ENCODE measurements around the gene NALF2. TPM values are rescaled to one million over a fixed set of nuclear protein-coding genes. Genes with fewer than 3 reads are reported as not detected.

The NALF2 gene
- total RNA-seq, 1 experiment from 2014 or later = 9.7 TPM

GRCh38 chrX:69546417-69546816 is 42.3 kb downstream of the NALF2 start:
- Histone ChIP-seq H3K79me2 (ENCODE audit: insufficient read depth, low read length) (no peaks in the 10 kb centered on the region), H3K4ac (ENCODE audit: low read depth, low read length) (no peak overlapping the region), H3K27me3 (ENCODE audit: insufficient read depth, low read length) (no peaks in the 10 kb centered on the region), H3K79me1 (ENCODE audit: insufficient read depth, low read depth, low read length, poor library complexity, severe bottlenecking) (no peaks in the 10 kb centered on the region), H3T11ph (ENCODE audit: low read length) (no peak overlapping the region), H4K8ac (replicated peaks; ENCODE audit: insufficient read length, low read depth, low read length) (no peak overlapping the region), H3K23ac (ENCODE audit: insufficient read length, low read depth, low read length) (no peak overlapping the region), H2BK15ac (ENCODE audit: low read depth, low read length) (no peak overlapping the region), H2BK20ac (ENCODE audit: low read depth, low read length, poor library complexity, severe bottlenecking) (no peak overlapping the region), H4K5ac (ENCODE audit: insufficient read length, low read depth, low read length) (no peak overlapping the region), H4K91ac (ENCODE audit: insufficient read length, low read depth, low read length) (no peak overlapping the region), H2AK5ac (ENCODE audit: insufficient read length, low read length) (no peak overlapping the region), H3K4me1 (ENCODE audit: insufficient read depth, low read length) (no peaks in the 10 kb centered on the region), H3K27ac (ENCODE audit: insufficient read length, low read depth, low read length) (no peak overlapping the region), H4K20me1 (ENCODE audit: control insufficient read depth, insufficient read depth, insufficient read length) (no peaks in the 10 kb centered on the region), H2BK5ac (ENCODE audit: insufficient read length, low read length) (no peak overlapping the region), H2AFZ (ENCODE audit: low read length) (no peak overlapping the region), H2BK12ac (ENCODE audit: insufficient read length, low read depth, low read length) (no peak overlapping the region), H3K9me3 (ENCODE audit: control insufficient read depth, low read depth, low read length) (peaks cover 57% of the 10 kb centered on the region), H3K23me2 (ENCODE audit: insufficient read length, low read depth, low read length, poor library complexity, severe bottlenecking) (no peaks in the 10 kb centered on the region), H3K56ac (ENCODE audit: insufficient read length, low read depth, low read length) (no peak overlapping the region), H3K14ac (ENCODE audit: insufficient read depth, low read length) (no peak overlapping the region), H3K4me2 (ENCODE audit: insufficient read depth, insufficient read length, low read length) (no peak overlapping the region), H2BK120ac (ENCODE audit: low read depth, low read length, poor library complexity, severe bottlenecking) (no peak overlapping the region), H3K9ac (ENCODE audit: extremely low read depth, insufficient read length, low read length) (no peak overlapping the region), H3K18ac (ENCODE audit: insufficient read length, low read depth, low read length) (no peak overlapping the region)
- DNase-seq = peak; percentile 72
- no peak overlapping the region for H3K4me3 Mint-ChIP-seq
- no CpG with 5 or more reads among the region's 8 CpGs for WGBS (ENCODE audit: extremely low coverage, insufficient read length, low lambda C conversion rate)
- peaks cover 65 to 67% of the 10 kb centered on the region in 2 experiments for H3K9me3 Mint-ChIP-seq
- H3K27me3 Mint-ChIP-seq (ENCODE audit: low read depth) = peaks cover 3% of the 10 kb centered on the region
- no peak for TF ChIP-seq CTCF (conservative IDR thresholded peaks at IDR 0.05)
- H3K36me3 Mint-ChIP-seq (ENCODE audit: insufficient read depth in 1 of 3, low read depth in 3 of 3) = peaks cover 0 to 6% (median 2%) of the 10 kb centered on the region in 3 experiments; a peak in 5 of 7 replicates
- H3K27ac Mint-ChIP-seq = no peak overlapping the region
- H3K4me1 Mint-ChIP-seq = peaks cover 2 to 4% of the 10 kb centered on the region in 2 experiments; a peak in 3 of 4 replicates

Measured in H9 (cell line).